Astrocyte (in vitro differentiated cells and primary cell): ENCODE data around the gene PPP6R2.

Experiments used
- CTCF ChIP-seq: IDR thresholded peaks from 2 replicates; pipeline ENCODE4 v1.5.1; 2011; ENCODE audit warnings: low read depth, mild to moderate bottlenecking, inconsistent platforms, low read length, moderate library complexity; ENCODE audit not compliant: insufficient read depth
- EZH2 ChIP-seq: IDR thresholded peaks from 2 replicates; pipeline ENCODE4 v1.6.1; 2012; ENCODE audit warnings: mild to moderate bottlenecking, low read length, inconsistent platforms; ENCODE audit not compliant: insufficient read depth

GRCh38 chr22:50445880-50446707 lies 103.0 kb downstream of the PPP6R2 start:
- TF ChIP-seq EZH2 (no peak), CTCF (no peak)
